Measurements from ENCODE around the gene MAP1LC3C.

GRCh38 chr1:242025681-242026080, 26.8 kb upstream of the MAP1LC3C start:
- TF ChIP-seq, protein P1, sequence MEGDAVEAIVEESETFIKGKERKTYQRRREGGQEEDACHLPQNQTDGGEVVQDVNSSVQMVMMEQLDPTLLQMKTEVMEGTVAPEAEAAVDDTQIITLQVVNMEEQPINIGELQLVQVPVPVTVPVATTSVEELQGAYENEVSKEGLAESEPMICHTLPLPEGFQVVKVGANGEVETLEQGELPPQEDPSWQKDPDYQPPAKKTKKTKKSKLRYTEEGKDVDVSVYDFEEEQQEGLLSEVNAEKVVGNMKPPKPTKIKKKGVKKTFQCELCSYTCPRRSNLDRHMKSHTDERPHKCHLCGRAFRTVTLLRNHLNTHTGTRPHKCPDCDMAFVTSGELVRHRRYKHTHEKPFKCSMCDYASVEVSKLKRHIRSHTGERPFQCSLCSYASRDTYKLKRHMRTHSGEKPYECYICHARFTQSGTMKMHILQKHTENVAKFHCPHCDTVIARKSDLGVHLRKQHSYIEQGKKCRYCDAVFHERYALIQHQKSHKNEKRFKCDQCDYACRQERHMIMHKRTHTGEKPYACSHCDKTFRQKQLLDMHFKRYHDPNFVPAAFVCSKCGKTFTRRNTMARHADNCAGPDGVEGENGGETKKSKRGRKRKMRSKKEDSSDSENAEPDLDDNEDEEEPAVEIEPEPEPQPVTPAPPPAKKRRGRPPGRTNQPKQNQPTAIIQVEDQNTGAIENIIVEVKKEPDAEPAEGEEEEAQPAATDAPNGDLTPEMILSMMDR (IDR thresholded peaks at IDR 0.05), result no peak
- no peak for TF ChIP-seq ZFX (IDR thresholded peaks at IDR 0.05; ENCODE audit: borderline replicate concordance)

All from 22Rv1 (cell line).